Raji (cell line): Measurements from ENCODE around the gene ZIM2.

ENCODE experiments used
- POLR2A ChIP-seq: IDR thresholded peaks from 2 replicates; pipeline ENCODE4 v1.6.1; 2011; ENCODE audit warnings: low read depth, low read length, control low read depth; ENCODE audit not compliant: insufficient read depth

Gene ZIM2

GRCh38 chr19:56751078-56751489 is 89.4 kb downstream of the ZIM2 start:
- TF ChIP-seq POLR2A: no peak

- no peak for TF ChIP-seq POLR2A
Observed at GRCh38 chr19:56750658-56751057, 89.9 kb downstream of the ZIM2 start.

GRCh38 chr19:56748378-56748777 is 92.1 kb downstream of the ZIM2 start:
- TF ChIP-seq POLR2A: no peak

GRCh38 chr19:56746367-56746766 is 94.2 kb downstream of the ZIM2 start:
- no peak for TF ChIP-seq POLR2A

GRCh38 chr19:56740501-56740900 is 100.0 kb downstream of the ZIM2 start:
- TF ChIP-seq POLR2A: no peak

GRCh38 chr19:56736571-56736970 is 104.0 kb downstream of the ZIM2 start:
- no peak for TF ChIP-seq POLR2A

GRCh38 chr19:56732976-56733375 is 107.5 kb downstream of the ZIM2 start:
- no peak for TF ChIP-seq POLR2A

GRCh38 chr19:56727677-56728076 is 112.8 kb downstream of the ZIM2 start:
- no peak for TF ChIP-seq POLR2A

GRCh38 chr19:56725829-56726424 is 114.6 kb downstream of the ZIM2 start:
- no peak for TF ChIP-seq POLR2A
